ENCODE measurements around the gene POC1A. TPM values are rescaled to one million over a fixed set of nuclear protein-coding genes. Genes with fewer than 3 reads are reported as not detected.

POC1A gene
- polyA plus RNA-seq, 1 of the 3 experiments (the other 2 are of a cell fraction) = 11.7 TPM

DNA sequence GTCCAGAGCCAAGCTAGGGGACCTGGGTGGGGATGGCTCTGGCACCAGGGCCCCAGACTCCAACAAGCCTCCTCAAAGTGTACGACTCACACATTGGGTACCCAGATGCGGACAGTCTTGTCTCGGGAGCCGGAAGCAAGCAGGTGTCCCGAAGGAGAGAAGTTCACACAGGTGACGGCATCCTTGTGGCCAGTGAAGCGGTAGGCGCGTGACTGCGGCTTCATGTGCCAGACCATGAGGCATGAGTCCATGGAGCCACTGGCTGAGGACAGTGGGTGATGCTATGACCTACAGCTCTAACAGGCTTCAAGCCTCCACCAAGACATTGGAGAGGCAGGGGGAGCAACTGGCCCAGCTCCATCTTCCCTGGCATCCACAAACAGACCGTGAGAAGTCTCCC, 4.5 kb downstream of the POC1A start (continued):
- TF ChIP-seq RFX5 (IDR thresholded peaks at IDR 0.05; ENCODE audit: low read length) (no peak), RAD21 (IDR thresholded peaks at IDR 0.05; ENCODE audit: low read length) (no peak), SIN3A (IDR thresholded peaks at IDR 0.05; ENCODE audit: borderline replicate concordance, low read depth, low read length) (no peak), POLR2AphosphoS5 (IDR thresholded peaks at IDR 0.05; ENCODE audit: low read depth, low read length) (no peak), NRF1 (IDR thresholded peaks at IDR 0.05; ENCODE audit: low read depth, low read length) (no peak), FOXM1 (IDR thresholded peaks at IDR 0.05; ENCODE audit: low read depth) (no peak)
- TF ChIP-seq, protein P1, sequence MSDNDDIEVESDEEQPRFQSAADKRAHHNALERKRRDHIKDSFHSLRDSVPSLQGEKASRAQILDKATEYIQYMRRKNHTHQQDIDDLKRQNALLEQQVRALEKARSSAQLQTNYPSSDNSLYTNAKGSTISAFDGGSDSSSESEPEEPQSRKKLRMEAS (IDR thresholded peaks at IDR 0.05; ENCODE audit: low read depth) = no peak

DNA sequence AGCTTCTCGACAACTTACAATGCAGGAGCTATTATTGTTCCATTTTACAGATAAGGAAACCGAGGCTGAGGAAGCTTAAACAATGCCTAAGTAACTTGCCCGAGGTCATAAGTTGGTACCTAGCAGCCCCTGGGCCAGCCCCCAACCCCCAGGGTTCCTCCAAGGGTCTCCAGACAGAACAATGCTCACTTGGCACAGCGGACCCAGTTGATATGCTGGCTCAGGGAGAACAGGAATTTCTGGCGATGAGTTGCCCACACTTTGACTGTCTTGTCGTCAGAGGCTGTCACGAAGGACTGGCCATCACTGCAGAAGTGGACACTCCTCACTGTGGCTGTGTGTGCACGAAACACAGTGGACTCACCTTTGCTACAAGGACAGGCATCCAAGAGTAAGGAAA, 5.2 kb downstream of the POC1A start:
- WGBS (ENCODE audit: low lambda C conversion rate) = 94% methylated on average over 6 of the region's 8 CpGs
- DNase-seq = no peak
- Histone ChIP-seq H3K4me2 (no peak overlapping the region), H3K9ac (no peak overlapping the region), H3K9me3 (no peaks in the 10 kb centered on the region), H3F3A (replicated peaks; ENCODE audit: insufficient read depth) (no peaks in the 10 kb centered on the region), H4K20me1 (ENCODE audit: insufficient read depth) (no peaks in the 10 kb centered on the region), H3K4me1 (ENCODE audit: control insufficient read depth in 1 of 2, insufficient read depth in 2 of 2, low read depth in 1 of 2, low read length in 1 of 2) (peaks cover 5 to 13% of the 10 kb centered on the region in 2 experiments; a peak in 3 of 4 replicates), H3K79me2 (ENCODE audit: insufficient read depth) (peaks cover 37% of the 10 kb centered on the region), H3K27ac (ENCODE audit: low read depth in 2 of 2, low read length in 1 of 2) (no peak overlapping the region), H3K4me3 (ENCODE audit: low read depth in 2 of 2, low read length in 1 of 2) (no peak overlapping the region), H3K9me2 (no peaks in the 10 kb centered on the region), H3K36me3 (replicated peaks in 1 of 2; ENCODE audit: control insufficient read depth in 1 of 2, insufficient read depth in 2 of 2, low read length in 1 of 2) (peaks cover 4 to 28% of the 10 kb centered on the region in 2 experiments), H2AFZ (ENCODE audit: low read depth) (no peak overlapping the region), H3K27me3 (ENCODE audit: insufficient read depth) (no peaks in the 10 kb centered on the region)
- TF ChIP-seq, protein P2, sequence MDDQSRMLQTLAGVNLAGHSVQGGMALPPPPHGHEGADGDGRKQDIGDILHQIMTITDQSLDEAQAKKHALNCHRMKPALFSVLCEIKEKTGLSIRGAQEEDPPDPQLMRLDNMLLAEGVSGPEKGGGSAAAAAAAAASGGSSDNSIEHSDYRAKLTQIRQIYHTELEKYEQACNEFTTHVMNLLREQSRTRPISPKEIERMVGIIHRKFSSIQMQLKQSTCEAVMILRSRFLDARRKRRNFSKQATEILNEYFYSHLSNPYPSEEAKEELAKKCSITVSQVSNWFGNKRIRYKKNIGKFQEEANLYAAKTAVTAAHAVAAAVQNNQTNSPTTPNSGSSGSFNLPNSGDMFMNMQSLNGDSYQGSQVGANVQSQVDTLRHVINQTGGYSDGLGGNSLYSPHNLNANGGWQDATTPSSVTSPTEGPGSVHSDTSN (IDR thresholded peaks at IDR 0.05) = no peak
- TF ChIP-seq RFX5 (IDR thresholded peaks at IDR 0.05; ENCODE audit: low read length) = no peak
- TF ChIP-seq FOXM1 (IDR thresholded peaks at IDR 0.05; ENCODE audit: low read depth) = no peak
- TF ChIP-seq GABPA (IDR thresholded peaks at IDR 0.05; ENCODE audit: low read depth) = no peak
- no peak for TF ChIP-seq FOSL2 (IDR thresholded peaks at IDR 0.05; ENCODE audit: borderline replicate concordance, low read depth)
- TF ChIP-seq, protein P3, sequence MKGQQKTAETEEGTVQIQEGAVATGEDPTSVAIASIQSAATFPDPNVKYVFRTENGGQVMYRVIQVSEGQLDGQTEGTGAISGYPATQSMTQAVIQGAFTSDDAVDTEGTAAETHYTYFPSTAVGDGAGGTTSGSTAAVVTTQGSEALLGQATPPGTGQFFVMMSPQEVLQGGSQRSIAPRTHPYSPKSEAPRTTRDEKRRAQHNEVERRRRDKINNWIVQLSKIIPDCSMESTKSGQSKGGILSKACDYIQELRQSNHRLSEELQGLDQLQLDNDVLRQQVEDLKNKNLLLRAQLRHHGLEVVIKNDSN (IDR thresholded peaks at IDR 0.05; ENCODE audit: borderline replicate concordance, low read depth) = no peak
- TF ChIP-seq, protein P1 (IDR thresholded peaks at IDR 0.05; ENCODE audit: low read depth) = no peak
- TF ChIP-seq, protein P4, sequence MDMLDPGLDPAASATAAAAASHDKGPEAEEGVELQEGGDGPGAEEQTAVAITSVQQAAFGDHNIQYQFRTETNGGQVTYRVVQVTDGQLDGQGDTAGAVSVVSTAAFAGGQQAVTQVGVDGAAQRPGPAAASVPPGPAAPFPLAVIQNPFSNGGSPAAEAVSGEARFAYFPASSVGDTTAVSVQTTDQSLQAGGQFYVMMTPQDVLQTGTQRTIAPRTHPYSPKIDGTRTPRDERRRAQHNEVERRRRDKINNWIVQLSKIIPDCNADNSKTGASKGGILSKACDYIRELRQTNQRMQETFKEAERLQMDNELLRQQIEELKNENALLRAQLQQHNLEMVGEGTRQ (IDR thresholded peaks at IDR 0.05; ENCODE audit: borderline replicate concordance, low read depth, low read length) = no peak
- TF ChIP-seq SIN3A (IDR thresholded peaks at IDR 0.05; ENCODE audit: borderline replicate concordance, low read depth, low read length) = no peak
- no peak for TF ChIP-seq RAD21 (IDR thresholded peaks at IDR 0.05; ENCODE audit: low read length)
- no peak for TF ChIP-seq NRF1 (IDR thresholded peaks at IDR 0.05; ENCODE audit: low read depth, low read length)
- TF ChIP-seq, protein P5, sequence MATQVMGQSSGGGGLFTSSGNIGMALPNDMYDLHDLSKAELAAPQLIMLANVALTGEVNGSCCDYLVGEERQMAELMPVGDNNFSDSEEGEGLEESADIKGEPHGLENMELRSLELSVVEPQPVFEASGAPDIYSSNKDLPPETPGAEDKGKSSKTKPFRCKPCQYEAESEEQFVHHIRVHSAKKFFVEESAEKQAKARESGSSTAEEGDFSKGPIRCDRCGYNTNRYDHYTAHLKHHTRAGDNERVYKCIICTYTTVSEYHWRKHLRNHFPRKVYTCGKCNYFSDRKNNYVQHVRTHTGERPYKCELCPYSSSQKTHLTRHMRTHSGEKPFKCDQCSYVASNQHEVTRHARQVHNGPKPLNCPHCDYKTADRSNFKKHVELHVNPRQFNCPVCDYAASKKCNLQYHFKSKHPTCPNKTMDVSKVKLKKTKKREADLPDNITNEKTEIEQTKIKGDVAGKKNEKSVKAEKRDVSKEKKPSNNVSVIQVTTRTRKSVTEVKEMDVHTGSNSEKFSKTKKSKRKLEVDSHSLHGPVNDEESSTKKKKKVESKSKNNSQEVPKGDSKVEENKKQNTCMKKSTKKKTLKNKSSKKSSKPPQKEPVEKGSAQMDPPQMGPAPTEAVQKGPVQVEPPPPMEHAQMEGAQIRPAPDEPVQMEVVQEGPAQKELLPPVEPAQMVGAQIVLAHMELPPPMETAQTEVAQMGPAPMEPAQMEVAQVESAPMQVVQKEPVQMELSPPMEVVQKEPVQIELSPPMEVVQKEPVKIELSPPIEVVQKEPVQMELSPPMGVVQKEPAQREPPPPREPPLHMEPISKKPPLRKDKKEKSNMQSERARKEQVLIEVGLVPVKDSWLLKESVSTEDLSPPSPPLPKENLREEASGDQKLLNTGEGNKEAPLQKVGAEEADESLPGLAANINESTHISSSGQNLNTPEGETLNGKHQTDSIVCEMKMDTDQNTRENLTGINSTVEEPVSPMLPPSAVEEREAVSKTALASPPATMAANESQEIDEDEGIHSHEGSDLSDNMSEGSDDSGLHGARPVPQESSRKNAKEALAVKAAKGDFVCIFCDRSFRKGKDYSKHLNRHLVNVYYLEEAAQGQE (IDR thresholded peaks at IDR 0.05; ENCODE audit: low read depth, low read length) = no peak
- TF ChIP-seq ELF1 (IDR thresholded peaks at IDR 0.05) = no peak
- TF ChIP-seq FOXJ3 (CRISPR knock-in tag; IDR thresholded peaks at IDR 0.05) = no peak
- no peak for TF ChIP-seq NFIC (IDR thresholded peaks at IDR 0.05; ENCODE audit: borderline replicate concordance)
- no peak for TF ChIP-seq SMC3 (IDR thresholded peaks at IDR 0.05; ENCODE audit: low read depth, low read length)
- no peak for TF ChIP-seq TCF12 (IDR thresholded peaks at IDR 0.05)
- POLR2A ChIA-PET = no interaction called here
- CTCF ChIA-PET = interaction anchor here (0.7 to 22.6 kb wide), 4 partner anchors 11 to 145 kb away, joined by 3 to 608 read pairs (median 4); no protein-coding TSS in a partner anchor
